Right lobe of liver (tissue), 4 donors: ENCODE results near the gene DTNB.

Experiments
- CTCF ChIP-seq, 4 donors: fragments of 200-600 bp in 3 of 4; fragments of 450-650 bp in 1 of 4; IDR thresholded peaks; one replicate each; pipeline versions ENCODE4 v1.5.1 to v1.8.0; 2016 to 2022; ENCODE audit warnings: antibody characterized with exemption in 4 of 4, mild to moderate bottlenecking in 2 of 4
- POLR2A ChIP-seq: fragments of 450-650 bp; IDR thresholded peaks from one replicate; pipeline ENCODE4 v1.6.1; 2017; ENCODE audit warnings: antibody characterized with exemption, mild to moderate bottlenecking
- donor health status: DM: no; HTN: no; CAD: no.
- donor health status: DM: no; HTN: no; CAD: no.
- donor health status: DM: no; HTN: yes; CAD: no.

GRCh38 chr2:25651066-25651465 lies 22.3 kb downstream of the DTNB start:
- TF ChIP-seq CTCF (IDR thresholded peaks at IDR 0.05) (no peak), POLR2A (no peak)
